Measurements from ENCODE around the gene GLI1. TPM values are rescaled to one million over a fixed set of nuclear protein-coding genes. Genes with fewer than 3 reads are reported as not detected.

Gene GLI1

GRCh38 chr12:57518920-57519795, 59.6 kb downstream of the GLI1 start:
- H3K4me1 ChIP-seq (ENCODE audit: control insufficient read depth, low read depth, low read length): peaks cover 9% of the 10 kb centered on the region
- no peak overlapping the region for H4K5ac ChIP-seq (ENCODE audit: low read length)
- no peak overlapping the region for H4K8ac ChIP-seq (ENCODE audit: low read depth, low read length)
- peak overlapping the region; percentile 28 for H3K4me2 ChIP-seq (ENCODE audit: low read length)
- DNase-seq: peak; percentile 85
- H3K9ac ChIP-seq (ENCODE audit: low read length): peak overlapping the region; percentile 75
- no peak overlapping the region for H3K23ac ChIP-seq (ENCODE audit: low read length)
- H3K4ac ChIP-seq (ENCODE audit: low read depth, low read length): peak overlapping the region; percentile 6
- peaks cover 5% of the 10 kb centered on the region for H3K79me2 ChIP-seq (ENCODE audit: control insufficient read depth, insufficient read depth, low read length)
- H3K18ac ChIP-seq (ENCODE audit: low read length): peak overlapping the region; percentile 1
- no peak overlapping the region for H2BK15ac ChIP-seq (replicated peaks; ENCODE audit: low read depth)
- H3K4me3 ChIP-seq (ENCODE audit: low read length): peak overlapping the region; percentile 67
- peak overlapping the region; percentile 86 for H3K27ac ChIP-seq (ENCODE audit: low read depth, low read length)
- H3K56ac ChIP-seq (ENCODE audit: low read length): peak overlapping the region; percentile 82
- no CpG with 5 or more reads among the region's 7 CpGs for WGBS (ENCODE audit: extremely low coverage, insufficient coverage, low lambda C conversion rate)
- no peak overlapping the region for H2BK5ac ChIP-seq (ENCODE audit: low read length)
- H3K27me3 ChIP-seq (ENCODE audit: insufficient read depth, low read length, poor library complexity): no peaks in the 10 kb centered on the region
- H3K36me3 ChIP-seq (ENCODE audit: control insufficient read depth, insufficient read depth, low read length): peaks cover 25% of the 10 kb centered on the region
- H2AK5ac ChIP-seq (ENCODE audit: low read length): no peak overlapping the region
- no peak overlapping the region for H2BK120ac ChIP-seq (ENCODE audit: low read depth, low read length)
- H3K79me1 ChIP-seq (ENCODE audit: low read length): peaks cover 8% of the 10 kb centered on the region

DNA sequence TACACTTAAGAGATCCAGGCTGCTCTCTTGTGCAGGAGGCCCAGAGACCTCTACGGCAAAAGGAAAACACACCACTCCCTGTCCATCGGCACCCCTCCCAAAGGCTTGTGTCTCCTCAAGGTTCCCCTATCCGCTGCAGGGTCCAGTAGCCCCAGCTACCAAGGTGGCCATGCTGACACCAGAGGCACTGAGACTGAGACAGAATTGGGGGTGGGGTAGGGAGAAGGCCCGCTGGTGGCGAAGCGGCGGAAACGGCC, 60.1 kb downstream of the GLI1 start:
- no peak for DNase-seq
- no peak overlapping the region for H3K23ac ChIP-seq (ENCODE audit: low read length)
- H3K9ac ChIP-seq (ENCODE audit: low read length): peak overlapping the region; percentile 75
- H2BK120ac ChIP-seq (ENCODE audit: low read depth, low read length): no peak overlapping the region
- H3K4me3 ChIP-seq (ENCODE audit: low read length): peak overlapping the region; percentile 67
- peak overlapping the region; percentile 1 for H2BK5ac ChIP-seq (ENCODE audit: low read length)
- no peaks in the 10 kb centered on the region for H3K27me3 ChIP-seq (ENCODE audit: insufficient read depth, low read length, poor library complexity)
- peak overlapping the region; percentile 1 for H3K18ac ChIP-seq (ENCODE audit: low read length)
- peaks cover 9% of the 10 kb centered on the region for H3K4me1 ChIP-seq (ENCODE audit: control insufficient read depth, low read depth, low read length)
- H2BK15ac ChIP-seq (replicated peaks; ENCODE audit: low read depth): no peak overlapping the region
- H3K4ac ChIP-seq (ENCODE audit: low read depth, low read length): peak overlapping the region; percentile 6
- H3K4me2 ChIP-seq (ENCODE audit: low read length): peak overlapping the region; percentile 28
- no peak overlapping the region for H2AK5ac ChIP-seq (ENCODE audit: low read length)
- H3K56ac ChIP-seq (ENCODE audit: low read length): peak overlapping the region; percentile 82
- H4K5ac ChIP-seq (ENCODE audit: low read length): no peak overlapping the region
- H3K79me2 ChIP-seq (ENCODE audit: control insufficient read depth, insufficient read depth, low read length): peaks cover 5% of the 10 kb centered on the region
- peaks cover 11% of the 10 kb centered on the region for H3K79me1 ChIP-seq (ENCODE audit: low read length)
- H4K8ac ChIP-seq (ENCODE audit: low read depth, low read length): no peak overlapping the region
- peaks cover 22% of the 10 kb centered on the region for H3K36me3 ChIP-seq (ENCODE audit: control insufficient read depth, insufficient read depth, low read length)
- WGBS (ENCODE audit: extremely low coverage, insufficient coverage, low lambda C conversion rate): no CpG with 5 or more reads among the region's 8 CpGs
- peak overlapping the region; percentile 86 for H3K27ac ChIP-seq (ENCODE audit: low read depth, low read length)

- H3K79me2 ChIP-seq (ENCODE audit: control insufficient read depth, insufficient read depth, low read length): peaks cover 5% of the 10 kb centered on the region
- peak within 1 kb of the TSS; percentile 6 for H3K4ac ChIP-seq (ENCODE audit: low read depth, low read length)
- peak; percentile 99 for DNase-seq
- peak within 1 kb of the TSS; percentile 92 for H4K8ac ChIP-seq (ENCODE audit: low read depth, low read length)
- peaks cover 9% of the 10 kb centered on the region for H3K4me1 ChIP-seq (ENCODE audit: control insufficient read depth, low read depth, low read length)
- H3K4me3 ChIP-seq (ENCODE audit: low read length): peak within 1 kb of the TSS; percentile 67
- no peaks in the 10 kb centered on the region for H3K27me3 ChIP-seq (ENCODE audit: insufficient read depth, low read length, poor library complexity)
- H3K56ac ChIP-seq (ENCODE audit: low read length): peak within 1 kb of the TSS; percentile 90
- H2BK15ac ChIP-seq (replicated peaks; ENCODE audit: low read depth): no peak within 1 kb of the TSS
- peak within 1 kb of the TSS; percentile 86 for H3K27ac ChIP-seq (ENCODE audit: low read depth, low read length)
- H3K9ac ChIP-seq (ENCODE audit: low read length): peak within 1 kb of the TSS; percentile 88
- peak within 1 kb of the TSS; percentile 85 for H3K4me2 ChIP-seq (ENCODE audit: low read length)
- peak within 1 kb of the TSS; percentile 1 for H2BK5ac ChIP-seq (ENCODE audit: low read length)
- no peak within 1 kb of the TSS for H4K5ac ChIP-seq (ENCODE audit: low read length)
- peak within 1 kb of the TSS; percentile 33 for H3K18ac ChIP-seq (ENCODE audit: low read length)
- peaks cover 11% of the 10 kb centered on the region for H3K79me1 ChIP-seq (ENCODE audit: low read length)
- peaks cover 17% of the 10 kb centered on the region for H3K36me3 ChIP-seq (ENCODE audit: control insufficient read depth, insufficient read depth, low read length)
- WGBS (ENCODE audit: extremely low coverage, insufficient coverage, low lambda C conversion rate): no CpG with 5 or more reads among the region's 52 CpGs
- H3K23ac ChIP-seq (ENCODE audit: low read length): peak within 1 kb of the TSS; percentile 70
- no peak within 1 kb of the TSS for H2AK5ac ChIP-seq (ENCODE audit: low read length)
- H2BK120ac ChIP-seq (ENCODE audit: low read depth, low read length): peak within 1 kb of the TSS; percentile 19
These were observed 60.7 kb downstream of the GLI1 start, which contains the start of gene DDIT3 for GRCh38 chr12:57520053-57520818. Gene DDIT3 (minus strand): TSS chr12:57520514. CDS start chr12:57517406, 3,108 bp downstream.

GRCh38 chr12:57521525-57522010, 62.0 kb downstream of the GLI1 start:
- peaks cover 10% of the 10 kb centered on the region for H3K36me3 ChIP-seq (ENCODE audit: control insufficient read depth, insufficient read depth, low read length)

More at GRCh38 chr12:57521525-57522010, 62.0 kb downstream of the GLI1 start:
- Histone ChIP-seq H3K23ac (ENCODE audit: low read length) (no peak overlapping the region), H2BK15ac (replicated peaks; ENCODE audit: low read depth) (no peak overlapping the region), H3K27me3 (ENCODE audit: insufficient read depth, low read length, poor library complexity) (no peaks in the 10 kb centered on the region), H3K18ac (ENCODE audit: low read length) (no peak overlapping the region), H4K5ac (ENCODE audit: low read length) (no peak overlapping the region), H3K56ac (ENCODE audit: low read length) (peak overlapping the region; percentile 90), H3K4me2 (ENCODE audit: low read length) (peak overlapping the region; percentile 78), H3K4me3 (ENCODE audit: low read length) (no peak overlapping the region), H3K79me1 (ENCODE audit: low read length) (peaks cover 7% of the 10 kb centered on the region), H3K4me1 (ENCODE audit: control insufficient read depth, low read depth, low read length) (peaks cover 9% of the 10 kb centered on the region), H2BK5ac (ENCODE audit: low read length) (no peak overlapping the region), H2BK120ac (ENCODE audit: low read depth, low read length) (no peak overlapping the region), H3K27ac (ENCODE audit: low read depth, low read length) (peak overlapping the region; percentile 56), H3K9ac (ENCODE audit: low read length) (peak overlapping the region; percentile 55), H3K79me2 (ENCODE audit: control insufficient read depth, insufficient read depth, low read length) (peaks cover 5% of the 10 kb centered on the region), H3K4ac (ENCODE audit: low read depth, low read length) (no peak overlapping the region), H4K8ac (ENCODE audit: low read depth, low read length) (no peak overlapping the region), H2AK5ac (ENCODE audit: low read length) (no peak overlapping the region)
- DNase-seq: peak; percentile 85
- no CpG with 5 or more reads among the region's 17 CpGs for WGBS (ENCODE audit: extremely low coverage, insufficient coverage, low lambda C conversion rate)

Small RNAs within 50 kb of the gene (small RNA-seq; reads per million reads assigned to genes)
- gene MIR616 (ENCODE audit: insufficient read depth) (0.54 reads per million), gene RNU6-879P (ENCODE audit: insufficient read depth) (not detected)

Data from mesendoderm (in vitro differentiated cells).